HK-2 (cell line): ENCODE measurements around the gene EGFL8.
A peak's percentile ranks its signal among the peaks of the same experiment; 100 is the strongest.

Experiments used
- DNase-seq: peaks from one replicate; pipeline ENCODE4 v3.0.0-alpha.2; 2018; ENCODE audit not compliant: unreplicated experiment

The EGFL8 gene

GRCh38 chr6:32146687-32147086, 17.7 kb upstream of the EGFL8 start:
- DNase-seq: no peak

GRCh38 chr6:32147401-32148132, 16.8 kb upstream of the EGFL8 start:
- DNase-seq: no peak

- no peak for DNase-seq
Observed at GRCh38 chr6:32148289-32149091, 15.9 kb upstream of the EGFL8 start.

- no peak for DNase-seq
Observed at GRCh38 chr6:32149092-32149755, 15.2 kb upstream of the EGFL8 start.

GRCh38 chr6:32149932-32150870, 14.2 kb upstream of the EGFL8 start:
- DNase-seq: no peak

- DNase-seq: no peak
Observed at GRCh38 chr6:32151181-32151862, 13.1 kb upstream of the EGFL8 start.

GRCh38 chr6:32151863-32152768, 12.3 kb upstream of the EGFL8 start, which contains the start of gene PRRT1:
TSS of gene PRRT1 (minus strand) at chr6:32151939. CDS start at chr6:32151827, 112 bp downstream.
- no peak for DNase-seq

- no peak for DNase-seq
Observed at GRCh38 chr6:32152769-32153563, 11.4 kb upstream of the EGFL8 start.

GRCh38 chr6:32153564-32154513, 10.6 kb upstream of the EGFL8 start, which contains the start of gene PPT2:
TSS of gene PPT2 (plus strand) at chr6:32154141. CDS start at chr6:32154595, 454 bp downstream.
- peak; percentile 81 for DNase-seq

- DNase-seq: peak; percentile 63
Observed at GRCh38 chr6:32154514-32155161, 9.8 kb upstream of the EGFL8 start.

- DNase-seq: no peak
Observed at GRCh38 chr6:32156891-32157290, 7.5 kb upstream of the EGFL8 start.

- DNase-seq: no peak
Observed at GRCh38 chr6:32158052-32158451, 6.3 kb upstream of the EGFL8 start.

GRCh38 chr6:32163559-32164258, 686 bp upstream of the EGFL8 start:
- DNase-seq: no peak

- no peak for DNase-seq
Observed at GRCh38 chr6:32166411-32167061, 2.1 kb downstream of the EGFL8 start.

- no peak for DNase-seq
Observed at GRCh38 chr6:32167154-32167760, 2.9 kb downstream of the EGFL8 start.
